DMS153 (cell line): ENCODE results near the gene FHL2.
A peak's percentile ranks its signal among the peaks of the same experiment; 100 is the strongest.
"Not testable (repeated sequence)": the region's sequence is repeated elsewhere in the genome, so short reads cannot be mapped to it uniquely, and the experiment has no call there.

ENCODE experiments used
- DNase-seq: peaks from one replicate; lab custom pipeline; 2025; lab: John Stamatoyannopoulos, UW

The FHL2 gene

DNA sequence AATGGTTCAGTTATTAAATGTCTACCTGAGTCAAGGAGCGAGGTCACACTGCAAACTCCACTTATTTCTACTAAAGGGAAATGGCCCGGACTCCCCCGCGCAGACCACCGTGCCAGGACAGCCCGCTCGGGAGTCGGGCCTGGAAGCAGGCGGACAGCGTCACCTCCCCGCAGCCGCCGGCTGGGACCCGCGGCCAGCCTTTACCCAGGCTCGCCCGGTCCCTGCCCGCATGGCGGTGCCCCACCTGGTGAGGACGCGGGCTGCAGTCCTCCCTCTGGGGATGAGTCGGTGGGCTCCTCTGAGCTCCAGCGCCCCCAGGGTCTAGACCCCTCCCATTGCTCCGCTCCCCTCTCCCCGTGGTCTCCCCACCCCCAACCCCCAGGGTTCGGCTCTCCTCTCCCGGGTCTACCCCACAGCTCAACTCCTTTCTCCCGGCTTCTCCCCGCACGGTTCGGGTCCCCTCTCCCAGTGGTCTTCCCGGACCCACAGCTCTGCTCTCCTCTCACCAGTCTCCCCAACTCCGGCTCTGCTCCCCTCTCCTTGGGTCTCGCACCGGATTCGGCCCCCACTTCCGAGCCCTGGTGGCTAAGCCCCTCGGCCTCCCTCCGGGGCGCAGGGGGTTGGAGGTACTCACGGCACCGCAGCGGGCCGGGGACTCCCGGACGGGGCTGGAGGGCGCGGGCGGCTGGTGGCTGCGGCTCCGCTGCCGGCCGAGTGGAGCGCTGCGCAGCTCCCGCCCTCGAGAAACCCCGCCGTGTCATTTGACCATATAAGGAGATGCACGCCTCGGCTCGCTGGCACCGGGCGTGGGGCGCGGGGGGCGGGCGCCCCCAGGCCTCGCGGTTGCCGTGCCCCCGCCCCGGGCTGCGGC, at the start of gene FHL2:
FHL2 (minus strand) TSS at position 716 of the 871 bp plus-strand sequence. CDS start 12,535 bp downstream, outside the sequence.
- peak; percentile 51 for DNase-seq

- DNase-seq: no peak
These were observed 48.6 kb upstream of the FHL2 start for GRCh38 chr2:105447476-105447875.

DNA sequence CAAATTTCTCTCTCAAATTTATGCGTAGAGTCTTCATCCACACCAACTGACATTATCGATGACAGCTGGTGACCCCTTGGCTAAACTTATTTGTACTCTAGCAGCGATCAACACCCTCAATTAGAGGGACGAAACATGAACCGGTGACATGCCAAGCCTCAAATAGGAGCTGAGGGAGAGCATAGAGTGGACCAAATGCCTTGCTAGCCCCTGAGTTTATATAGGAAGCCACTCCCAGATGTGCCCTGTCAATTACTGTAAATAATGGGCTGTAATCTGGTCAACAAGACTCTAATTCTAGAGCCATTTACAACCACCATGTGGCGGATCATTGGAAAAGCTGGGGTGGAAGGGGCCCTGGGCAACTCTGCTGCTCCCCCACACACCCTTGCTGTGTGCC, 47.6 kb upstream of the FHL2 start:
- no peak for DNase-seq

- DNase-seq: no peak
These were observed 47.1 kb upstream of the FHL2 start for GRCh38 chr2:105445976-105446375.

- no peak for DNase-seq
These were observed 46.6 kb upstream of the FHL2 start for GRCh38 chr2:105445498-105445897.

DNA sequence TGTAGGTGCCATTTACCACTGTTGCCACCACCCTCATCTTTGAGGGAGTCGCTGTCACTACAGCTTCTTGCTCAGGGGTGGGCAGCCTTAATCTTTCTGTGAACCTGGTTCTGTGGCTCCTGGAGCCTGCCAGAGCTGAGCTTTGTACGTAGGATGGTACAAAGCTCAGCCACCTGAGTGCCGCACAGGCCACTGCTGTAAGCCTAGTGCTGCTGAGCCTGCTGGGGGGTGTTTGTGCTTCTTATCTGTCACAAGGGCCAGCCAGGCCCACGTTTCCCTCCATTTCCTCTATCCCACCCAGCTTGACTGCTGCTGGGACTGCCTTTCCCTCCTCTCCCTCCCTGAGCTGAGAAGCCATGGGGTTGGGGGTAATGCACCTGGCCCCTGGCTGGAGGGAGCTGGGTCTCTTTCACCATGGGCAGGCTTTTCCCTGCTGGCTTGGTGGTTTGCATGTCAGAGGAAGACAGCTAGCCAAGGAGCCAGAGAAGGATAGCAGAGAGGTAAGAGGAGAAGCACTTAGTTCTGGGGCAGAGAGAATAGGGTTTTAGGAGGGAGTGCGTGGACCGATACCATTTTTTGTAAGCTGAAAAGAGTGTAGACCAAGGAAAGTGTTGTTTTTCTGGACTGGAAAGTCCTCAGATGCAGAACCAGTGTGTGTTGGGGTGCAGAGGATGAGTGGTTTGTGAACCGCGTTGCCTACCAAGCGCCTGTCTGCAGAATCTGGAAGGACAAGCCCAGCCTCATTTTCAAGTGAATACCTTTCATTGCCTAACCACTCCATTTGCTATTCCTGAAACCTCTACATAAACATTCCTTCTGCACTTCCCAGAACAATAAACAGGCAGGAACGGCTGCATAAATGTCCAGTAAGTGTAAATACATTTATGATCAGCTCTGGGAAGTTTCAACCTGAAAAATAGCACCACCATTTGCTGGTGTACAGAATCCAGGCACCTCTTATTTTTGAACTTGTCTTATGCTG, 45.1 kb upstream of the FHL2 start:
- DNase-seq: peak; percentile 62

DNA sequence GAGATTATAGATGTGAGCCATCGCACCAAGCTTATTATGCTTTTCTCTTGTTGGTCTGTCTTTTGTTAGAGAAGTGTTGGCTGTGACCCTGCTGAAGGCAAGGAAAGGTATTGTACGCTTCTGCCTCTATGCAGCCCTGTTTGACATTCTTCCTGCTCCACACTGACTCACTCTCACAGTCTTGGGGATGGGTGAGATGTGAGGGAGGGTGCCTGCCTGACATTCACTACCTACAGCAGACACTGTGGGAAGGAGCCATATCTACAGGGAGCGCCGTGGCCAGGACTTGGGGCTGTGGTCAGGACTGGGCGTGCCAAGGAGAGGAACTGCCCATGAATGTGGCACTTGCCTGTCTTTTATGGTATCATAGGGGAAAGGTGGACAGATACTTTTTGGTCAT, 43.9 kb upstream of the FHL2 start:
- DNase-seq: no peak

DNA sequence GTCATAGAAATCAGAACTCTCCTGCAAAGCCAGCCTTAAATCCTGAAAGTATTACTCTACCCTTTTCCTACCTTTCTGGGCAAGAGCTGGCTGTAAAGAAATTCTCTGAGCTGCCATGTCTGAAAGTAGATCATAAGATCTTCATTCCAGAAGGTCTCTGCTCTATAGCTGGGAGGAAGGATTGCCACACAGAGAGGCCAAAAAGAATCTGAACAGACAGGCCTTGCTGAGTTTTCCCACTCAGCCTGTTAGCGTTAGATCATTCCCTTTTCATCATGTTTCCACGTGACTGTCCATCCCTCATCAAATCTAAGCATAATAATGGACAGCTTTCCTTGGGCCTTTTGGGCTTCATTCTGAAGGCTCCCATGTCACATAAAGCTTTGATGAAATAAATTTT, 43.2 kb upstream of the FHL2 start:
- DNase-seq: no peak

DNA sequence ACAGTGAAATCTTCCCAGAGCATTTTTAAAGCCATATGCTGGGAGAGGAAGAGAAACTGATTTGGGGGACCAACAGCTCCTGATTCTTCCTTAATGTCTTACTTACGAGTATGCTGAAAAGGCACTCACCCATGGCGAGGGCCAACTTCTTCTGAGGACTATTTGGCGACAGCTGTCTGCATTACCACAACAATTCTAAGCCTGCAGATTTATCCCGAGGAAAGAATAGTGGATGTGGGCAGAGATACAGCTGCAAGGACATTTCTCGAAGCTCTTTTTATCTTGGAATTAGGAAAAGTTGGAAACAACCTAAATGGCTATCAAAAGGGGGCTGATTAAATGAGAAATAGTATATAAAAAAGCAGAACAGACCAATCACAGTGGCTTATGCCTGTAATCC, 40.3 kb upstream of the FHL2 start:
- DNase-seq: no peak

- peak; percentile 18 for DNase-seq
These were observed 39.5 kb upstream of the FHL2 start for GRCh38 chr2:105438104-105438929.

DNA sequence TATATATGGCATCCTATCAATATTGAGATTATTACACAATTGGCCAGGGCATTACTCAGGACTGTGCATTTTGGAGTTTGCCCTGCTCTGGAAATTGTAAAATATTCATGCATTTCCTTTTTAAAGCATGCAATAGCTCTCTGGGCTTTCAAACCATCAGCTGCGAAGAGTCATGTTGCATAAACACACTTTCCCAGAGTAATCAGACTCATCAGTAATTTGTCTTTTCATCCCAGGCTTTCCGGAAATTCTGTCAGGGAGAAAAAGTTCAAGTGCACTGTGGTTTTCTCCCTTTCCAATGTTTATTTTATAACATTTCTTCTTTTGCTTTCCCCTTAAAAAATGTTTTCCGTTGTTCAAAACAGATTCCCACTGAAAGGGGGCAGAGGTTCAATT, 38.9 kb upstream of the FHL2 start:
- DNase-seq: no peak

- DNase-seq: peak; percentile 15
These were observed 33.9 kb upstream of the FHL2 start for GRCh38 chr2:105432749-105433148.

GRCh38 chr2:105432044-105432399, 33.2 kb upstream of the FHL2 start:
- DNase-seq: no peak

DNA sequence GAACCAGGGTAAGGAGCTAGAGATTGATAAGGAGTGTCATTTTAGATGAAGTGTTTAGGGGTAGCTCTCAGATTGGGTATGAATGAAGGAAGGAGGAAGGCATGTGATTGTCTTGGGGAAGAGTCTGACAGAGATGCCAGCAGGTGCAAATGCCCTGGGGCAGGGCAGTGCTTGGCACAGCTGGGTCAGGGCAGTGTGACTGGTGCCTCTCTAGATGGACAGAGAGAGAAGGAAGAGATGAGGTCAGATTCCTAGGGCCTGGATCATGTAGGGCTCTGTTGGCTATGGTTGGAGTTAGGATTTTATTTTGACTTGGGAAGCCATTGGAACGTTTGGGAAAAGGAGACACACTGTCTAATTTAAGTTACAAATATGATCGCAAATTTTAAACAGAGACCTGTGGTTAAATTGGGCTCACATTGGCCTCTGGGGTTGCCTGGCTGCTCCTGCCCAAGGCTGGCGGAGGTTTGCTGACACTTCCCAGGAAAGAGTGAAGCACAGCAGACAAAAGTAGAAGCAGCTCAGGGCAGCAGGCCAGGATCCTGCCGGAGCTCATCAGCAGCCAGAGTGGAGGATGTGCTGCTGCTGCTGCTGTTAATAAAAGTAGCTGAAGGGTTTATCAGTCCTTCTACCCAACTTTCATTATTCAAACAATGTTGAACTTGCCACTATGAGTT, 32.7 kb upstream of the FHL2 start:
- DNase-seq: peak; percentile 32

DNA sequence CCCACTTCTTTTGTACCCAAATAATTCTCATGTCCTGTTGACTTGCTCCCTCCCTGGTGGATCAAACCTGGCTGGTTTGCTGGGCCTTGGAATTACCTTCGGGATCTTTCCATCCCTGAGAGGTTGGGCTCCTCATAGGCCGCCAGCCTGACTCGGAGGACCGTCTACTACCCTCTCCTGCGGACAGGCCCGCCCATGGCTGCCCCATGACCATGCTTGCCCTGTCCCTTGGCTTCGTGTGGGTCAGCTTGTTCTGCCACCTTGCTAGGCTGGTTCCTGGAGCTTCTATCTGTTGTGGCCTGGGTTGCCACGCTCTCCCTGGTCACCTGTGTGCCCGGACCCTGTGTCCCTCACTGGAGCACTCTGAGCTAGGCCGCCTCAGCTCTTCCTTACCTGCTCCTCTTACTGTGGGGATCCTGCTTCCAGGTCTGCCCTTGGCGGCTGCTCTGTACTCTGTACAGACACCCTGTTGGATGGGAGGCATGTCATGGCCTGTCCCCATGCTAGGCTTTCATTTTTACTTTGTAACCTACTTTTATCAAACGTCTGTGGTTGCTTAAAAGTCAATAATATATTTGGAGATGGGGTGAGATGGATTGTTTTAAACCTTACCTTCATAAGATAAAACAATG, 29.7 kb upstream of the FHL2 start:
- no peak for DNase-seq

DNA sequence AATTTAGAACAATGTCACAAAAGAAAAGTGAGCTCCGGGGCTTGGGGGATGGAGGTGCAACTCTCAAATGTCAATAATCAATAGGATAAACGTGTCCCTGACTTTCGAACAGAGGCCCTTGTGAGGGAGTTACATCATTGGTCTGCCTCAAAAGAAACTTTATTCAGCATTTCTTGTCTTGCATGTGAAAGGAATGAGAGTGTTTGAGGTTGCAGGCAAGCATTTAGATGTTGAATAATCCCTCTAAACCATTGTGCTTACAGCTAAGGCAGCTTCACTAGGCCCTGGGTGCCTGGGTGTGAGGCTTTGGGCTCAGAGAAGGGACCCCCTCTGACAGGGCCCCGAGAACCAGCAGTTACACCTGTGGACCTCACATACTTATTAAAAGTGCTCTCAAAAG, 28.6 kb upstream of the FHL2 start:
- no peak for DNase-seq

- DNase-seq: no peak
These were observed 27.9 kb upstream of the FHL2 start for GRCh38 chr2:105426626-105427292.

DNA sequence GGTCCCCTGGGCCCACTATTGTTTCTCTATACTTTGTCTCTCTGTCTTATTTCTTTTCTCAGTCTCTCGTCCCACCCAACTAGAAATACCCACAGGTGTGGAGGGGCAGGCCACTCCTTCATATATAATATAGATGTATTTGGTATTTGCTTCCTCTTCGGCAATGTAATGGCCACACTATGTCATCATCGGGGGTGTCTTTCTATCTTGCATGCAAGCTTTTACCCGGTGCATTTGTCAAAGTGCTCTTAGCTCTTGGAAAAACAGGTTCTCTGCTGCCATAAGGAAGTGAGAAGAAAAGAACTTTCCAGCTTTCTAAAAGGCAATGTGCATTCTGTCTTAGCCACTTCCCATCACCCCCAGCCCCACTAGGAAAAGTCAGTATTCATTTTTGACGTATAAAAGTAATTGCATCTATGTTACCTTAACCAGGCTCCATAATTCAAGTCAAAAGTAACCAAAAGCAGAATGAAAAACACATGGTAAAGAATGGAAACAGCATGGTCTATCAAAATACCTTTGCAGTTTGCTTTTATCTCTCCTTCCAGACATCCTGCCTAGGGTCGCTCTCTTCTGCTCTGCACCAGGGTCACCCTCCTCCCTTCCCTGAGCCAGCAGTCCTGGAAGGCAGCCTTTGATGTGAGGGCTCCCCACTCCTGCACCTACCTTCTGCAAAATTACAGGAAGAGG, 27.2 kb upstream of the FHL2 start:
- DNase-seq: no peak

DNA sequence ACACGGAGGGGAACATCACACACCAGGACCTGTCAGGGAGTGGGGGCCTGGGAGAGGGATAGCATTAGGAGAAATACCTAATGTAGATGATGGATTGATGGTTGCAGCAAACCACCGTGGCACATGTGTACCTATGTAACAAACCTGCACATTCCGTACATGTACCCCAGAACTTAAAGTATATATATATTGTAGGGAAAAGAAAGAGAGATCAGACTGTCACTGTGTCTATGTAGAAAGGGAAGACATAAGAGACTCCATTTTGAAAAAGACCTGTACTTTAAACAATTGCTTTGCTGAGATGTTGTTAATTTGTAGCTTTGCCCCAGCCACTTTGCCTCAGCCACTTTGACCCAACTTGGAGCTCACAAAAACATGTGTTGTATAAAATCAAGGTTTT, 26.0 kb upstream of the FHL2 start:
- not testable (repeated sequence) for DNase-seq

GRCh38 chr2:105422801-105423200, 23.9 kb upstream of the FHL2 start:
- DNase-seq: no peak
